OCI-LY3 (cell line): ENCODE measurements around the gene TSPO2.
"Not testable (repeated sequence)": the region's sequence is repeated elsewhere in the genome, so short reads cannot be mapped to it uniquely, and the experiment has no call there.

Source experiments
- CTCF ChIP-seq: fragments of 200-600, 300-600 bp; sonication (generic); IDR thresholded peaks from 2 replicates; pipeline ENCODE4 v1.5.1; 2014; ENCODE audit warnings: antibody characterized with exemption, low read length, low read depth
- EZH2phosphoT487 ChIP-seq: fragments of 200-600 bp; shearing (Covaris generic); IDR thresholded peaks from 2 replicates; pipeline ENCODE4 v1.6.1; 2018; ENCODE audit warnings: antibody characterized with exemption, mixed run types, low read depth

GRCh38 chr6:41006980-41007379 lies 35.3 kb upstream of the TSPO2 start:
- TF ChIP-seq CTCF, EZH2phosphoT487: not testable (repeated sequence)
